ES-I3 (cell line): ENCODE data around the gene LIPH.

Experiments used
- H3K36me3 ChIP-seq: 2 replicates; pipeline ENCODE4 v1.6.1; 2013; ENCODE audit warnings: mild to moderate bottlenecking, low read length, control low read depth, moderate library complexity; ENCODE audit not compliant: insufficient read depth
- H3K4me1 ChIP-seq: 2 replicates; pipeline ENCODE4 v1.6.1; 2013; ENCODE audit warnings: mild to moderate bottlenecking, control low read depth, low read length; ENCODE audit not compliant: insufficient read depth
- H3K9ac ChIP-seq: 2 replicates; pipeline ENCODE4 v1.6.1; 2013; ENCODE audit warnings: low read depth, mild to moderate bottlenecking, low read length, moderate library complexity
- H3K9me3 ChIP-seq: 2 replicates; pipeline ENCODE4 v1.6.1; 2013; ENCODE audit warnings: mild to moderate bottlenecking, low read length, moderate library complexity; ENCODE audit not compliant: control insufficient read depth, insufficient read depth

LIPH gene

DNA sequence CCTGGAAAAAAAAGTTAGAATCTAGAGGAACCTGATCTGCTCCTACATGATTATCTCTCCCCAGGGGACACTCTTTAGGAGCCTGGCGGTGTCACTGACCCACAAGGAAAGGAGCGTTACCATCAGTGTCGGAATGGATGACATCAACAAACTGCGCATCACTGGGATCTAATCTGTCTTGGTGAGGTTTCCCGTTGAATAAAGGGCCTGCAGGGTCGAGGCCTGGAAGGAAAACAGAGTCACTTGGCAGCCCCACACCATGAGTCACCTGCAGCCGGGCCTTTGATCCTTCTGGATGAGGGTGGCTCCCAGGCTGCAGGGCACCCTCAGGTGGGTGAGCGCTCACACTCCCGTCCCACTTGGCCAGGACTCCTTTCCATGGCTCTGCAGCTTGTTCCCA is 25.0 kb downstream of the LIPH start:
- H3K9ac ChIP-seq: no peak overlapping the region
- no peaks in the 10 kb centered on the region for H3K36me3 ChIP-seq
- H3K9me3 ChIP-seq: no peaks in the 10 kb centered on the region
- no peaks in the 10 kb centered on the region for H3K4me1 ChIP-seq

DNA sequence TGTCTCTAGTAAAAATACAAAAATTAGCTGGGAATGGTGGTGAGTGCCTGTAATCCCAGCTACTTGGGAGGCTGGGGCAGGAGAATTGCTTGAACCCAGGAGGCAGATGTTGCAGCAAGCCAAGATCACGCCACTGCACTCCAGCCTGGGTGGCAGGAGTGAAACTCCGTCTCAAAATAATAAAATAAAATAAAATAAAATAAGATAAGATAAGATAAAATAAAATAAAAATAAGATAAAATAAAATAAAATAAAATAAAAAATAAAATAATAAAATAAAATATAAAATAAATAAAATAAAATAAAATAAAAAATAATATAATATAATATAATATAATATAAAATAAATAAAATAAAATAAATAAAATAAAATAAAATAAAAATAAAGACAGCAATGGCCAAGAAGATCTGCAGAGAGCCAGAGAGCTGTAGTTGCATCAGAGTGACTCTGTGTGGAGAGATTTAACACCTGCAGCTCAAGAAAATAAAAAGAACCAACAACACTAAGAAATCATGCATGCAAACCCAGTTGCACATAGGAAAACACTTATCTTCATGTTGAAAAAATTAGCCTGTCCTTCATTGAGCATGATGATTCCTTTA is 25.9 kb downstream of the LIPH start:
- Histone ChIP-seq H3K4me1 (no peaks in the 10 kb centered on the region), H3K9ac (no peak overlapping the region), H3K36me3 (no peaks in the 10 kb centered on the region), H3K9me3 (no peaks in the 10 kb centered on the region)

GRCh38 chr3:185521349-185522138 is 30.8 kb downstream of the LIPH start:
- Histone ChIP-seq H3K36me3 (no peaks in the 10 kb centered on the region), H3K4me1 (no peaks in the 10 kb centered on the region), H3K9me3 (no peaks in the 10 kb centered on the region), H3K9ac (no peak overlapping the region)

DNA sequence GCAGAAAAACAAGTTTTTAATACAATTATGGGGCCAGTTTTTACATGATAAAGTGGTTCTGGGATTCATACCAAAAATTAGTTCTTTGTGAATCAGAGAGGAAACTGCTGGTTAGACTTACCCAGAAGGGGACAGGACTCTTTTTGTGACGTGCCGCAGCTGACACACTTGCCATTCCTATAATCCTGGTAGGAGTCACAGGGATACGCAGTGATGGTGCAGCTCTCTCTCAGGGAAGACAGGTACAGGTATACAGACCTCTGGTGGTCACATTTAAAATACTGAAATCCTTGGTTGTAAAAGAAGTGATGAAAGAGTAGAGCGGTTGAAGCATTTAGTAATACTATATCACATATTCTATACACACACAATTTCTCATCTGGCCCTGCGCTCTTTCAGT is 33.4 kb downstream of the LIPH start:
- no peaks in the 10 kb centered on the region for H3K4me1 ChIP-seq
- no peak overlapping the region for H3K9ac ChIP-seq
- no peaks in the 10 kb centered on the region for H3K9me3 ChIP-seq
- no peaks in the 10 kb centered on the region for H3K36me3 ChIP-seq

GRCh38 chr3:185517387-185518130 is 34.8 kb downstream of the LIPH start:
- no peaks in the 10 kb centered on the region for H3K9me3 ChIP-seq
- H3K4me1 ChIP-seq: no peaks in the 10 kb centered on the region
- no peaks in the 10 kb centered on the region for H3K36me3 ChIP-seq
- no peak overlapping the region for H3K9ac ChIP-seq

DNA sequence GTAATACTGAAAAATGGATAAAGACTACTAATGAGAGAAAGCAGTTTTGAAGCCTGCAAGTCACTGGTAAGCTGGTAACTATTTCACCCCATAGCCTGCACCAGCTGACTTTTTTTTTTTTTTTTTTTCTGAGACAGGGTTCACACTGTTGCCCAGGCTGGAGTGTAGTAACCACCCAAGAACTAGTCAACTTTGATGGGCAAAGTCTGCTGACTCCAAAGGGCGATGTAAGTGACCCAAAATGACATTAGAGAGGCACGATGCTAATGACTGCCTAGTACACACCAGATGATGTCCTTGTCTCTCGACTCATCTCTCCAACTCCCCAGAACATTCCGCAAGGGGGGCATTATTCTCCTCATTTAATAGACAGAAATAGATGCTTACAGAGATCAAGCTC is 40.7 kb downstream of the LIPH start:
- H3K9ac ChIP-seq: no peak overlapping the region
- no peaks in the 10 kb centered on the region for H3K9me3 ChIP-seq
- no peaks in the 10 kb centered on the region for H3K36me3 ChIP-seq
- no peaks in the 10 kb centered on the region for H3K4me1 ChIP-seq

- Histone ChIP-seq H3K9ac (no peak overlapping the region), H3K36me3 (no peaks in the 10 kb centered on the region), H3K4me1 (no peaks in the 10 kb centered on the region), H3K9me3 (no peaks in the 10 kb centered on the region)
Measured at GRCh38 chr3:185508335-185508991, 43.9 kb downstream of the LIPH start.

DNA sequence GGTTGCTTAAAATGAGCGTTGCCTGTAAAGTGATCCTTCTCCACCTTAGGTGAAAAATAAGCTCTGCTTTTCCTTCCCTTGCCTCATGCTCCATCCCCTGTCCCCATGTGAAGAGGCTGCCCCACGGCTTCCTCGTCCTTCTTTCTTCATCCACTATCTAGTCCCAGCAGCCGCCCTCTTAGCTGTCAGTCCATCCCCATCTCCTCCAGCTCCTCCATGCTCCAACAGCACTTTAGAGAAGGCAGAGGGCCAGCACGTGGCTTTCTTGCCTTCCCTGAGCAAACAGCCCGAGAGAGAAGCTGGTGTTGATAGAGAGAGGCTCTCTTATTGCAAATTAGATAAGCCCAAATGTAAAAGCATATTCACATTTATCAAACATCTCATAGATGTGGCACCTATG is 44.5 kb downstream of the LIPH start:
- no peaks in the 10 kb centered on the region for H3K4me1 ChIP-seq
- no peaks in the 10 kb centered on the region for H3K9me3 ChIP-seq
- H3K9ac ChIP-seq: no peak overlapping the region
- no peaks in the 10 kb centered on the region for H3K36me3 ChIP-seq

DNA sequence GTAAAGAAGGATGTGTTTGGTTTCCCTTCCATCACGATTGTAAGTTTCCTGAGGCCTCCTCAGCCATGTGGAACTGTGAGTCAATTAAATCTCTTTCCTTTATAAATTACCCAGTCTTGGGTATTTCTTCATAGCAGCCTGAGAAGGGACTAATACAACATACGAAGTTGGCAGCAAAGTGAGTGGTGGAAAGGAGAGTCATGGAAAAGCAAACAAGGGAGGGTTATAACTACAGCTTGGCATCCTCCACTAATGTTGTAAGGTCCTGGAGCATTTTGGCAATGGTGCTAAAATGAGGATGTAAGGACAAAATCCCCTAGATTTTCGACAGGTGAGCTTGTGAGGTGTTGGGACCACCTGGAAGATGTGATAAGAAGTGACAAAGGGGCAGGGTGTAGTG is 47.8 kb downstream of the LIPH start:
- Histone ChIP-seq H3K36me3 (no peaks in the 10 kb centered on the region), H3K4me1 (no peaks in the 10 kb centered on the region), H3K9ac (no peak overlapping the region), H3K9me3 (no peaks in the 10 kb centered on the region)

DNA sequence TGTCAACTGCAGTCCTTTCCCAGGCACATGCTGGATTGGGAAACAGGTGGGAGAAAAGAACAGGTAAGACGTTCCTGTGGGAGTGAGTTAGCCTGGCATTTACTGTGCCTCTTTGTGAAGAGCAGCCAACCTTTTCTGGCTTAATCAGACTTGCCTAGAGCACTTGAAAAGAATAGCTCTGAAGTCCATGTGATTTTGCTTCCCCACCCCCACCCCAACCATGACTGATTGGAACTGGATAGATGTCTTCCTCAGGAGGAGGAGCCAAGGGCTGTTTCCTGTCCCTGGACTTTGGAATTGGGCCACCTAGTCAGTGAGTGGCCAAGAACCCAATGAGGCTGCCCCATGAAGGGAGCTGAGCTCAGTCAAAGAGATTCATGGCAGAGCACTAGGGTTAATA is 48.9 kb downstream of the LIPH start:
- no peaks in the 10 kb centered on the region for H3K9me3 ChIP-seq
- H3K9ac ChIP-seq: no peak overlapping the region
- no peaks in the 10 kb centered on the region for H3K4me1 ChIP-seq
- no peaks in the 10 kb centered on the region for H3K36me3 ChIP-seq

DNA sequence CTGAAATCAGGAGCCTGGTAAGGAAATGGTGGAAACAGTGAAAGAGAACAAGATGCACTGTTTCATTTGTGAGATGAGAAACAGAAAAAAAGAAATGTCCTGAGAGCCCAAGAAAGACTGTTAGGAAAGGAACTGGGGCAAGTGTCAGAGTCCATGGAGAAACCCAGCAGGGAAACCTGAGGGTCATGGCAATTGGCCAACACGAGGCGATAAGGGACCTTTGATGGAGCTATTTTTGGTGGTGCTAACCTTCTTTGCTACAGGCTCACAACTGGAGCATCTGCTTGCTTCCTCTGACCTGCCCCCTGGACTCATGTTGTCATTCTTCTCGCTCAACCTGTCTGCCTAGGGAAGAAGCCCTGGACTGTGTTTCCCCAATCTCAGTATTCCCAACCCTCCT is 49.4 kb downstream of the LIPH start:
- H3K4me1 ChIP-seq: no peaks in the 10 kb centered on the region
- no peaks in the 10 kb centered on the region for H3K9me3 ChIP-seq
- no peaks in the 10 kb centered on the region for H3K36me3 ChIP-seq
- no peak overlapping the region for H3K9ac ChIP-seq

DNA sequence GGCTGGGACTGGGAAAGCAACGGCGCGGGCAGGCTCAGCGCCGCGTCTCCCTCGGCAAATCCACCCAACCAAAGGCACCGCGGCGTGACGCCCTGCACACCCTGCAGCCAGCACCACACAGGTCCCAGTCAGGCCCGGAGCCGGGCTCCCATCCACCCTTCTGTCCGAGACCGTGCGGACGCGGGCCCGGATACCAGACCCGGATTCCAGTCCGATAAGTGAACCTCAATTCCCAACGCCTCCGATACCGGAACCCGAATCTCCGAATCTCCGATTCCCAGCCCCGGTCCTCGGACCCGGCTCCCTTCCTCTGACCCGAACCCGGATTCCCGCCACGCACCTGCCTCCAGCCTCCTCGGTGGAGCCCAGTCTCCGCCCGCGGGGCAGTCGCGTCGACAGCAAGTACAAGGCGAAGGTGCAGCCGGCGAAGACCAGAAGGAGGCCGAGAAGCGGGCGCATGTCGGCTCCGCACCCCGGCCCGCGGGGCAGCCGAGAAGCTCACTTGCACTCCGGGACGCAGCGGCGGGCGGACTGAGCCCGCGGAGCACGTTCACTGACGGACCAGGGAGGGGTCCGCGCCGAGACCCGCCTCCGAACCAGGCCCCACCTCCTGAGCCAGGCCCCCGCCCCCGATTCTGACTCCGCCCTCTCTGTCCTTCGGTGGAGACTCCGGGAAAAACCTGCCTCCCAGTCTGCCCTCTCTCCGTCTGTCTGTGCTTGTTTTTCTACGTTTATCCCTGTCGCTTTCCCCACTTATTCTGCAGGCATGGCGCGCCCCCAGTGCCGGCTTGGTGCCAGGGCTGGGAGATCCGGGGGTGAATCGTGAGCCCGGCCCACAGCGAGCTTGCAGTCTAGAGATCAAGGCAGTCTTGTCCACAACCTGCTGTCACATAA is 53.6 kb downstream of the LIPH start, which contains the start of gene TMEM41A:
TSS of gene TMEM41A (minus strand) at position 533 of the 894 bp plus-strand sequence. CDS start at position 459, 74 bp downstream.
- no peaks in the 10 kb centered on the region for H3K9me3 ChIP-seq
- H3K36me3 ChIP-seq: peaks cover 11% of the 10 kb centered on the region
- H3K4me1 ChIP-seq: no peaks in the 10 kb centered on the region
- peak within 1 kb of the TSS; percentile 97 for H3K9ac ChIP-seq

GRCh38 chr3:185490241-185490640 is 62.1 kb downstream of the LIPH start:
- H3K9ac ChIP-seq: no peak overlapping the region
- H3K36me3 ChIP-seq: peaks cover 14% of the 10 kb centered on the region
- no peaks in the 10 kb centered on the region for H3K9me3 ChIP-seq
- H3K4me1 ChIP-seq: no peaks in the 10 kb centered on the region

GRCh38 chr3:185489462-185489861 is 62.9 kb downstream of the LIPH start:
- H3K9ac ChIP-seq: no peak overlapping the region
- peaks cover 10% of the 10 kb centered on the region for H3K36me3 ChIP-seq
- H3K4me1 ChIP-seq: no peaks in the 10 kb centered on the region
- no peaks in the 10 kb centered on the region for H3K9me3 ChIP-seq
